IMR-90 (cell line): ENCODE results near the gene PLA2G15. TPM values are rescaled to one million over a fixed set of nuclear protein-coding genes. Genes with fewer than 3 reads are reported as not detected.

ENCODE experiments used
- ATAC-seq: fragments of 200-7000 bp; cut with Tn5 transposase; 2 replicates; pipeline ENCODE4 v1.9.1; 2020; ENCODE audit warnings: low read depth, mild to moderate bottlenecking, moderate library complexity
- BruUV-seq: library from RNA; stranded (reverse); fragments of 400-500 nt; replicated peaks from 2 replicates; lab custom pipeline; 2021; lab: Mats Ljungman, UMichigan
- CTCF ChIA-PET: fragments of 300-600 bp; formaldehyde crosslinking; extraction: SDS; loops from one replicate; lab custom pipeline; 2021; ENCODE audit warnings: antibody characterized with exemption; lab: Yijun Ruan, JAX
- POLR2A ChIA-PET: fragments of 300-600 bp; sonication (Branson Sonifier 250); formaldehyde crosslinking; loops from one replicate; lab custom pipeline; 2022; ENCODE audit warnings: antibody characterized with exemption; ENCODE audit not compliant: unreplicated experiment; lab: Charles Lee
- DNase-seq: peaks from one replicate; pipeline ENCODE4 v3.0.0; 2013
- H2AFZ ChIP-seq: replicated peaks from 2 replicates; pipeline ENCODE3; 2013; ENCODE audit warnings: low read length, mild to moderate bottlenecking; ENCODE audit not compliant: poor library complexity
- H2AK5ac ChIP-seq: 2 replicates; pipeline ENCODE4 v1.6.1; 2013; ENCODE audit warnings: low read depth, low read length, inconsistent platforms
- H2AK9ac ChIP-seq: replicated peaks from 2 replicates; pipeline ENCODE3; 2013; ENCODE audit warnings: mild to moderate bottlenecking, low read depth, low read length, moderate library complexity; ENCODE audit not compliant: poor library complexity
- H2BK120ac ChIP-seq: 2 replicates; pipeline ENCODE4 v1.6.1; 2013; ENCODE audit warnings: low read depth, low read length, inconsistent platforms
- H2BK15ac ChIP-seq: 3 replicates; pipeline ENCODE4 v1.6.1; 2013; ENCODE audit warnings: low read depth, low read length, inconsistent platforms
- H2BK20ac ChIP-seq: 2 replicates; pipeline ENCODE4 v1.6.1; 2013; ENCODE audit warnings: low read depth, mild to moderate bottlenecking, inconsistent platforms, low read length, moderate library complexity
- H2BK5ac ChIP-seq: 2 replicates; pipeline ENCODE4 v1.6.1; 2013; ENCODE audit warnings: mild to moderate bottlenecking, low read depth, low read length, inconsistent platforms; ENCODE audit not compliant: poor library complexity, severe bottlenecking
- H3K14ac ChIP-seq: replicated peaks from 2 replicates; pipeline ENCODE4 v1.6.1; 2013; ENCODE audit warnings: low read depth, low read length, inconsistent platforms
- H3K18ac ChIP-seq: 2 replicates; pipeline ENCODE4 v1.6.1; 2013; ENCODE audit warnings: low read depth, low read length, control low read depth
- H3K23ac ChIP-seq: 2 replicates; pipeline ENCODE4 v1.6.1; 2013; ENCODE audit warnings: low read depth, low read length, inconsistent platforms
- H3K27ac ChIP-seq: 2 replicates; pipeline ENCODE4 v1.5.1; 2013; ENCODE audit warnings: mild to moderate bottlenecking, control low read depth, low read length; ENCODE audit not compliant: insufficient read depth
- H3K27me3 ChIP-seq: 2 replicates; pipeline ENCODE4 v1.6.1; 2013; ENCODE audit warnings: low read length; ENCODE audit not compliant: control insufficient read depth, insufficient read depth
- H3K36me3 ChIP-seq: 2 replicates; pipeline ENCODE4 v1.6.1; 2013; ENCODE audit warnings: low read length, mixed read lengths; ENCODE audit not compliant: control insufficient read depth, insufficient read depth
- H3K4ac ChIP-seq: 2 replicates; pipeline ENCODE4 v1.6.1; 2013; ENCODE audit warnings: low read depth, low read length, inconsistent platforms
- H3K4me1 ChIP-seq: 2 replicates; pipeline ENCODE4 v1.6.1; 2013; ENCODE audit warnings: low read length, mixed read lengths; ENCODE audit not compliant: control insufficient read depth, insufficient read depth
- H3K4me2 ChIP-seq: 2 replicates; pipeline ENCODE4 v1.6.1; 2013; ENCODE audit warnings: low read depth, mild to moderate bottlenecking, control low read depth, low read length, moderate library complexity
- H3K4me3 ChIP-seq: 2 replicates; pipeline ENCODE4 v1.5.1; 2013; ENCODE audit warnings: low read depth, mild to moderate bottlenecking, control low read depth, low read length, moderate library complexity; ENCODE audit not compliant: insufficient read depth
- H3K56ac ChIP-seq: 2 replicates; pipeline ENCODE4 v1.6.1; 2013; ENCODE audit warnings: low read length, inconsistent platforms; ENCODE audit not compliant: insufficient read depth; ENCODE audit errors: extremely low read depth
- H3K79me1 ChIP-seq, 2 experiments: 2 replicates each; pipeline ENCODE4 v1.6.1; 2013; ENCODE audit warnings: low read length in 2 of 2, inconsistent platforms in 1 of 2, low read depth in 1 of 2
- H3K9ac ChIP-seq: 2 replicates; pipeline ENCODE4 v1.6.1; 2013; ENCODE audit warnings: low read depth, low read length, control low read depth
- H3K9me1 ChIP-seq: 2 replicates; pipeline ENCODE4 v1.6.1; 2013; ENCODE audit warnings: low read length, inconsistent platforms; ENCODE audit not compliant: insufficient read depth
- H3K9me3 ChIP-seq: 2 replicates; pipeline ENCODE4 v1.6.1; 2013; ENCODE audit warnings: low read length; ENCODE audit not compliant: control insufficient read depth, insufficient read depth
- H4K20me1 ChIP-seq: 2 replicates; pipeline ENCODE4 v1.6.1; 2013; ENCODE audit warnings: low read length, inconsistent platforms; ENCODE audit not compliant: insufficient read depth
- H4K5ac ChIP-seq: 2 replicates; pipeline ENCODE4 v1.6.1; 2013; ENCODE audit warnings: mild to moderate bottlenecking, low read depth, low read length, control low read depth
- H4K8ac ChIP-seq, 2 experiments: 2 replicates each; pipeline ENCODE4 v1.6.1; 2013; ENCODE audit warnings: low read depth in 2 of 2, low read length in 2 of 2, control low read depth in 1 of 2, inconsistent platforms in 1 of 2
- H4K91ac ChIP-seq: 2 replicates; pipeline ENCODE4 v1.6.1; 2013; ENCODE audit warnings: low read depth, low read length, inconsistent platforms; ENCODE audit not compliant: insufficient read depth
- CHD1 ChIP-seq: IDR thresholded peaks from 2 replicates; pipeline ENCODE4 v1.6.1; 2012; ENCODE audit warnings: low read depth, low read length, improper control_type of control experiment
- FOS ChIP-seq: fragments of 150-350 bp; IDR thresholded peaks from 2 replicates; pipeline ENCODE4 v1.6.1; 2016; ENCODE audit warnings: low read depth, low read length
- MAFK ChIP-seq: IDR thresholded peaks from 2 replicates; pipeline ENCODE4 v1.6.1; 2012; ENCODE audit warnings: low read depth, low read length, improper control_type of control experiment
- MXI1 ChIP-seq: IDR thresholded peaks from 2 replicates; pipeline ENCODE4 v1.6.1; 2012; ENCODE audit warnings: low read depth, mild to moderate bottlenecking, low read length, moderate library complexity, borderline replicate concordance
- NFE2L2 ChIP-seq: fragments of 150-350 bp; IDR thresholded peaks from 2 replicates; pipeline ENCODE4 v1.6.1; 2016; ENCODE audit warnings: low read depth, mild to moderate bottlenecking, low read length
- POLR2A ChIP-seq: IDR thresholded peaks from 2 replicates; pipeline ENCODE4 v1.6.1; 2012; ENCODE audit warnings: mild to moderate bottlenecking, low read depth, low read length
- RAD21 ChIP-seq: IDR thresholded peaks from 2 replicates; pipeline ENCODE4 v1.6.1; 2012; ENCODE audit warnings: low read length, improper control_type of control experiment
- RCOR1 ChIP-seq: IDR thresholded peaks from 2 replicates; pipeline ENCODE4 v1.6.1; 2012; ENCODE audit warnings: mild to moderate bottlenecking, low read length, improper control_type of control experiment; ENCODE audit not compliant: insufficient replicate concordance
- RFX5 ChIP-seq: IDR thresholded peaks from 2 replicates; pipeline ENCODE4 v1.8.0; 2012; ENCODE audit warnings: low read depth, mild to moderate bottlenecking, low read length, moderate library complexity
- SMC3 ChIP-seq: fragments of 150-350 bp; IDR thresholded peaks from 2 replicates; pipeline ENCODE4 v1.6.1; 2016; ENCODE audit warnings: low read depth, mild to moderate bottlenecking, antibody characterized with exemption, low read length, moderate library complexity
- WGBS, 2 experiments: methylation state at CpG; one replicate each; pipeline versions ENCODE4 v1.1.5 to v1.1.7; 2013; ENCODE audit warnings: missing lambda C conversion rate in 2 of 2; ENCODE audit not compliant: insufficient read length in 1 of 2; ENCODE audit errors: extremely low coverage in 2 of 2; 5-methylcytosine and 5-hydroxymethylcytosine counted together
- dilution Hi-C: fragments of 300-500 bp; cut with HindIII; formaldehyde crosslinking; loops from one replicate; pipeline ENCODE4 v1.14.3; 2018; ENCODE audit warnings: low sequenced_read_pairs; ENCODE audit not compliant: unreplicated experiment
- in situ Hi-C: fragments of 300-500 bp; cut with MboI; formaldehyde crosslinking; loops from 3 replicates; pipeline ENCODE4 v1.14.3; 2019; ENCODE audit warnings: low sequenced_read_pairs, inconsistent platforms, mixed read lengths
- intact Hi-C: fragments of 100-400 bp; cut with micrococcal nuclease; formaldehyde crosslinking; loops from 2 replicates; pipeline ENCODE4 v1.10.0; 2022
- polyA plus RNA-seq, 3 experiments: library from polyadenylated mRNA; depleted of rRNA; stranded (reverse); fragments of >200 nt; gene quantifications; 2 replicates each; pipeline ENCODE4 v1.2.3, GENCODE V29; 2012; ENCODE audit warnings: low replicate concordance in 1 of 3
- total RNA-seq: library from RNA; depleted of rRNA; stranded (reverse); fragments of >200 nt; gene quantifications from 2 replicates; pipeline ENCODE4 v1.2.3, GENCODE V29; 2012
- TF ChIP-seq, protein P1 (sequence below): conservative IDR thresholded peaks from 2 replicates; pipeline ENCODE4 v1.5.1; 2012; ENCODE audit warnings: mild to moderate bottlenecking, low read depth, low read length, improper control_type of control experiment
- TF ChIP-seq, protein P2 (sequence below): fragments of 150-350 bp; IDR thresholded peaks from 2 replicates; pipeline ENCODE4 v1.6.1; 2017; ENCODE audit warnings: mild to moderate bottlenecking, antibody characterized with exemption, low read length, low read depth

PLA2G15 gene
- total and polyA plus RNA-seq, 2 of the 4 experiments (the other 2 are of a cell fraction), result 19.5 to 31.7 TPM

DNA sequence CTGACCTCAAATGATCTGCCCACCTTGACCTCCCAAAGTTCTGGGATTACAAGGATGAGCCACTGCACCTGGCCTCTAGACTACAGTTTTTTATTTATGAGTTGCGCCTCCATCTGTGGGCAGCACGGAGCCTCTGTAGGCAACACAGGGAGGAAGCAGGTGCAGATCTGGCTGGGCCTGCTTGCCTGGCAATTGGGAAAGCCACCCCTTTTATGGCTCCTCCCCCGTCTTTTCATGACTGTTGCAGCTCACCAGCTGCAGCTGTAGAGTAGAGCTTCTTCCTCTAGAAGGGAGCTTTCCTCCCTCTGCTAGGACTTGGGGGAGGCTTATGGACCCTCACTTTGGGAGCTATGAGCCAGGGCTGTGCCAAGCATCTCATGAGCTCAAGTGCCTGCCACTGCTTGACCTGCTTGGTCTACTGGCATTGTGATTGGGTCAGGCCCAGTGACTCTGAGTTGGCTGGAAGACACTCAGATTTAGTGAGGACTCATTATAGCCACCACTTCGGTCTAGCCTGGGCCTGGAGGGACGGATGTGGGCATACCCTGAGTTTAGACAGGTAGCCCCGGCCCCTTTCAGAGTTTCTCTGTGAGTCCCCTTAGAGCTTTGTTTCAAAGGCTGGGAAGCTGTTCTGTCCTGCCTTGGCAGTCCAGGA lies 12.2 kb downstream of the PLA2G15 start:
- peak overlapping the region; percentile 68 for H3K27ac ChIP-seq
- H3K18ac ChIP-seq, result peak overlapping the region; percentile 51; the same call in 1 of the 2 replicates
- H2AK5ac ChIP-seq, result peak overlapping the region; percentile 76
- WGBS, 2 experiments, result 100% methylated on average over 1 of the region's 6 CpGs; no CpG with 5 or more reads in 1 of the 2 experiments
- dilution Hi-C loops, result no loop called here
- no peaks in the 10 kb centered on the region for H3K27me3 ChIP-seq
- H3K4me3 ChIP-seq, result no peak overlapping the region
- peak overlapping the region; percentile 70 for H4K91ac ChIP-seq
- no peak overlapping the region for H2BK20ac ChIP-seq
- peak overlapping the region; percentile 11; the same call in 1 of the 2 replicates for H3K14ac ChIP-seq
- H3K4ac ChIP-seq, result peak overlapping the region; percentile 83
- peaks cover 13% of the 10 kb centered on the region for H3K4me1 ChIP-seq
- H3K36me3 ChIP-seq, result peaks cover 23% of the 10 kb centered on the region
- CTCF ChIA-PET, result interaction anchor here (1.4 kb wide), 1 partner anchor 71 kb away, joined by 3 read pairs; no protein-coding TSS in a partner anchor
- H3K56ac ChIP-seq, result no peak overlapping the region
- peak overlapping the region; percentile 56 for H2BK5ac ChIP-seq
- H4K8ac ChIP-seq, result peak overlapping the region; percentile 12 to 40; a peak in 3 of 4 replicates
- H3K9ac ChIP-seq, result peak overlapping the region; percentile 21; the same call in 1 of the 2 replicates
- ATAC-seq (peak; percentile 7), DNase-seq (peak; percentile 20)
- peaks cover 0 to 12% of the 10 kb centered on the region in 2 experiments; a peak in 1 of 4 replicates for H3K79me1 ChIP-seq
- POLR2A ChIA-PET, result interaction anchor here (0.5 kb wide), 1 partner anchor 172 kb away, joined by 3 read pairs; the partner anchor contains the start of gene NFATC3
- peak overlapping the region; percentile 80 for H2AFZ ChIP-seq
- peak overlapping the region; percentile 25; the same call in 2 of the 3 replicates for H2BK15ac ChIP-seq
- 0 out of 2 replicates have a peak overlapping the region, but pooled peaks have one; percentile 19 for H3K23ac ChIP-seq
- no peak for TF ChIP-seq POLR2A
- no peak for TF ChIP-seq SMC3
- TF ChIP-seq, protein P1, sequence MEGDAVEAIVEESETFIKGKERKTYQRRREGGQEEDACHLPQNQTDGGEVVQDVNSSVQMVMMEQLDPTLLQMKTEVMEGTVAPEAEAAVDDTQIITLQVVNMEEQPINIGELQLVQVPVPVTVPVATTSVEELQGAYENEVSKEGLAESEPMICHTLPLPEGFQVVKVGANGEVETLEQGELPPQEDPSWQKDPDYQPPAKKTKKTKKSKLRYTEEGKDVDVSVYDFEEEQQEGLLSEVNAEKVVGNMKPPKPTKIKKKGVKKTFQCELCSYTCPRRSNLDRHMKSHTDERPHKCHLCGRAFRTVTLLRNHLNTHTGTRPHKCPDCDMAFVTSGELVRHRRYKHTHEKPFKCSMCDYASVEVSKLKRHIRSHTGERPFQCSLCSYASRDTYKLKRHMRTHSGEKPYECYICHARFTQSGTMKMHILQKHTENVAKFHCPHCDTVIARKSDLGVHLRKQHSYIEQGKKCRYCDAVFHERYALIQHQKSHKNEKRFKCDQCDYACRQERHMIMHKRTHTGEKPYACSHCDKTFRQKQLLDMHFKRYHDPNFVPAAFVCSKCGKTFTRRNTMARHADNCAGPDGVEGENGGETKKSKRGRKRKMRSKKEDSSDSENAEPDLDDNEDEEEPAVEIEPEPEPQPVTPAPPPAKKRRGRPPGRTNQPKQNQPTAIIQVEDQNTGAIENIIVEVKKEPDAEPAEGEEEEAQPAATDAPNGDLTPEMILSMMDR, result no peak
- TF ChIP-seq, protein P2, sequence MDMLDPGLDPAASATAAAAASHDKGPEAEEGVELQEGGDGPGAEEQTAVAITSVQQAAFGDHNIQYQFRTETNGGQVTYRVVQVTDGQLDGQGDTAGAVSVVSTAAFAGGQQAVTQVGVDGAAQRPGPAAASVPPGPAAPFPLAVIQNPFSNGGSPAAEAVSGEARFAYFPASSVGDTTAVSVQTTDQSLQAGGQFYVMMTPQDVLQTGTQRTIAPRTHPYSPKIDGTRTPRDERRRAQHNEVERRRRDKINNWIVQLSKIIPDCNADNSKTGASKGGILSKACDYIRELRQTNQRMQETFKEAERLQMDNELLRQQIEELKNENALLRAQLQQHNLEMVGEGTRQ, result no peak
- no peak for TF ChIP-seq RCOR1
- no peak for TF ChIP-seq RFX5
- TF ChIP-seq NFE2L2, result no peak
- no peak for TF ChIP-seq CHD1
- no peak for TF ChIP-seq MAFK
- no peak for TF ChIP-seq MXI1
- TF ChIP-seq FOS, result no peak
- TF ChIP-seq RAD21, result no peak
- H4K20me1 ChIP-seq, result no peaks in the 10 kb centered on the region
- H3K9me1 ChIP-seq, result no peaks in the 10 kb centered on the region
- in situ Hi-C loops, result no loop called here
- no peaks in the 10 kb centered on the region for H3K9me3 ChIP-seq
- intact Hi-C loops, result no loop called here
- H3K4me2 ChIP-seq, result 0 out of 2 replicates have a peak overlapping the region, but pooled peaks have one; percentile 16
- no TSS peak for BruUV-seq
- peak overlapping the region; percentile 75 for H4K5ac ChIP-seq
- H2BK120ac ChIP-seq, result peak overlapping the region; percentile 8; the same call in 1 of the 2 replicates
- peak overlapping the region; percentile 71 for H2AK9ac ChIP-seq
